ENCODE data around the gene NCR3LG1.

NCR3LG1 gene

DNA sequence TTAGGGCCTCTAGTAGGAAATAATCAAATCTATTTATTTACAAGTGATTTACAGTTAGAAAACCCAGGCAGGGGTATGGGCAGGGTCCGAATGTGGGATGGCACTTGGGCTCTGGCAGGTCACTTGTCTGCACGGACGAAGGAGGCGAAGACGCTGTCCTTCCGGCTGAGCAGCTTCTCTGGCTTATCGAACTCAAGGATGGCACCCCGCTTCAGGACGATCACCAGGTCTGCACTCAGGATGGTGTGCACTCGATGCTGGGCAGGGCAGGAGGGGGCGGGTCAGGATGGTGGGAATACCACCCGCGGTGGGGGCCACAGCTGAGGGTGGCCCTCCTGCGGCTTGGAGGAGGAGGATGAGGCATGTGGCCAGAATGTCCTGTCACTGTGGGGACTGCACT, 41.3 kb downstream of the NCR3LG1 start:
- peaks cover 19% of the 10 kb centered on the region for H3K4me1 Mint-ChIP-seq
- H3K9me3 Mint-ChIP-seq = no peaks in the 10 kb centered on the region
- H3K27ac Mint-ChIP-seq = no peak overlapping the region
- H3K27me3 Mint-ChIP-seq = no peaks in the 10 kb centered on the region
- DNase-seq (ENCODE audit: low spot score in 2 of 2) = no peak
- H3K4me3 Mint-ChIP-seq = no peak overlapping the region
- no peaks in the 10 kb centered on the region for H3K36me3 Mint-ChIP-seq
- ATAC-seq (ENCODE audit: low read depth) = no peak

DNA sequence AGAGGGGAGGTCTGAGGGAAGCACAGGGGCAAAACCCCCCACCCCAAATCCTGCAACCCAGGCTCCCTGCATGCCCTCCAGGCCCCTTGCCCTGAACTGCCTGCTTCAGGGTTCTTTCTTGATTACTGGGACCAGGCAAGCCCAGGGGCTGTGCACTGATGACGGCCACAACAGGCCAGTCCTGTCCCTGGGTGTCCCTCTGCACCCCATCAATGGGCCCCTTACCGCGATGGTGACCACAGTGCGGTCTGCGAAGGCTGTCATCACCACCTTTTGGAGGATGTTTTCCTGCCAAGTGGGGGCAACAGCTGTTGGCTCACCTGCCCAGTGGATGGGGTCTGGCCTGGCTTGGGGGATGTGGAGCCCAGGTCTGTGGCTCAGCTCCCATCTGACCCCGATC, 41.9 kb downstream of the NCR3LG1 start:
- H3K4me3 Mint-ChIP-seq = no peak overlapping the region
- no peaks in the 10 kb centered on the region for H3K36me3 Mint-ChIP-seq
- no peaks in the 10 kb centered on the region for H3K9me3 Mint-ChIP-seq
- ATAC-seq (ENCODE audit: low read depth) (no peak), DNase-seq (ENCODE audit: low spot score in 2 of 2) (no peak)
- H3K27ac Mint-ChIP-seq = no peak overlapping the region
- peaks cover 19% of the 10 kb centered on the region for H3K4me1 Mint-ChIP-seq
- H3K27me3 Mint-ChIP-seq = no peaks in the 10 kb centered on the region

DNA sequence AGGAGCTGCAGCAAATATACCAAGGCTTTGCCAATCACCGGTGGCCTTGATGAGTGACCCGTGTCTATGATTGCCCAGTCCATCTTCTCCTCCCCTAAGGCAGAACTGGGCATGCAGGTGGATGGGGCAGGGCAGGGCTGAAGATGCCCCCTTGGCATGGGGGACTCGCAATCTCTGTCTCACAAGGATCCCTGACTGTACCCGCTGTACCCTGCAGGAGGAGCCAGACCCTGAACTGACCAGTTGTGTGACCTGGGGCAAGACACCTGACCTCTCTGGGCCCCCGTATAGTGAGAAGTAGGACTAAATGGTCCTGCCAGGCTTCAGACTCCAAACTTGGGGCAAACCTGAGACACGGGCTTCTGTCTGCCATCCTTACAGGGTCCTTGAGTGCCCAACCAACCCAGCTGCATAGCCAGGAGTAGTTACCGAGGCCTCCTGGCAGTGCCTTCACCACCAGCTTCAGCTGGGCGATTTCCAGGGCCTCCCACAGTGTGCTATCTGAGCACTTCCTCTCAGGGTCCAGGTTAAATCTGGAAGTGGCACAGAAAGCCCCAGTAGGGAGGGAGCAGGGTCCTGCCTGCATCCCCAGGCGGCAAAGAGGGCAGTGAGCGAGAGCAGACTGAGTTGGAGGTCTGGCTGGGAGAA, 43.3 kb downstream of the NCR3LG1 start:
- no peaks in the 10 kb centered on the region for H3K36me3 Mint-ChIP-seq
- DNase-seq (ENCODE audit: low spot score in 2 of 2) = no peak
- ATAC-seq (ENCODE audit: low read depth) = no peak
- no peaks in the 10 kb centered on the region for H3K27me3 Mint-ChIP-seq
- no peak overlapping the region for H3K4me3 Mint-ChIP-seq
- peaks cover 17% of the 10 kb centered on the region for H3K4me1 Mint-ChIP-seq
- no peaks in the 10 kb centered on the region for H3K9me3 Mint-ChIP-seq
- H3K27ac Mint-ChIP-seq = no peak overlapping the region

DNA sequence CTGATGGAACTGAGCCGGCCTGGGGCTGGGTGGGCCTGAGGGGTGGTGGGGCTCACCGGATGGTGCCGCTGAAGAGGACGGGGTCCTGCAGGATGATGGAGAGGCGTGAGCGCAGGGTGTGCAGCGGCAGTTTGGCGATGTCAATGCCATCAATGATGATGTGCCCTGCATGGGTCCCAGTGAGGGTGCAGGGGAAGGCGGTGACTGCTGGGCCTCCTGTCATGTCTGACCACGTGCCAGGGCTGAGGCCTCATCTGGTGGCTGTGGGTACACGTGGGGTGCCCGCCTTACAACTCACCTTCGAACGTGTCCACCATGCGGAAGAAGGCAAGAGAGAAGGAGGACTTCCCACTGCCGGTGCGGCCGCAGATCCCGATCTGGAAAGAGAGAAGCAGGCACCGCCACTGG, 44.0 kb downstream of the NCR3LG1 start:
- Mint-ChIP-seq H3K9me3 (no peaks in the 10 kb centered on the region), H3K27ac (no peak overlapping the region), H3K4me3 (no peak overlapping the region), H3K36me3 (no peaks in the 10 kb centered on the region), H3K27me3 (no peaks in the 10 kb centered on the region), H3K4me1 (peaks cover 16% of the 10 kb centered on the region)
- no peak for DNase-seq (ENCODE audit: low spot score in 2 of 2)
- ATAC-seq (ENCODE audit: low read depth) = no peak

DNA sequence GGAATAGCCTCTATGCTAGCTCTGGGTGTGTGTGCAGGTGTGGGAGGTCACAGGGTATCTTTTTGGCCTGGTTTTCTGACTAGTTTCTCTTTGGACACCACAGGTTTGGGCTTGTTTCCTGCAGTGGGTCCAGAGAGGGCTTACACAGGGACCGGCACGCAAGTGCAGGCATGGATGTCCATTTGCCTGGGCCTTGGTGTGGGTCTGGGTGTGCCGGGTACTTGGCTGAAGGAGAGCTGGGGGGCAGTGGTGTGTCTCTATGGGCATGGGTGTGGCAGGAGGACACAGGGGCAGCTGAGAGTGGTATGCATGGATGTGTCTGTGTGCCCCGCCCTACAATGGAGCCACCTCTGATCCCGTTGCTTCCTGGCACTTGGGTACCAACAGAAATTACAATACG, 44.4 kb downstream of the NCR3LG1 start:
- DNase-seq (ENCODE audit: low spot score in 2 of 2) = no peak
- Mint-ChIP-seq H3K4me1 (peaks cover 20% of the 10 kb centered on the region), H3K36me3 (no peaks in the 10 kb centered on the region), H3K27ac (no peak overlapping the region), H3K4me3 (no peak overlapping the region), H3K27me3 (no peaks in the 10 kb centered on the region), H3K9me3 (no peaks in the 10 kb centered on the region)
- ATAC-seq (ENCODE audit: low read depth) = no peak

DNA sequence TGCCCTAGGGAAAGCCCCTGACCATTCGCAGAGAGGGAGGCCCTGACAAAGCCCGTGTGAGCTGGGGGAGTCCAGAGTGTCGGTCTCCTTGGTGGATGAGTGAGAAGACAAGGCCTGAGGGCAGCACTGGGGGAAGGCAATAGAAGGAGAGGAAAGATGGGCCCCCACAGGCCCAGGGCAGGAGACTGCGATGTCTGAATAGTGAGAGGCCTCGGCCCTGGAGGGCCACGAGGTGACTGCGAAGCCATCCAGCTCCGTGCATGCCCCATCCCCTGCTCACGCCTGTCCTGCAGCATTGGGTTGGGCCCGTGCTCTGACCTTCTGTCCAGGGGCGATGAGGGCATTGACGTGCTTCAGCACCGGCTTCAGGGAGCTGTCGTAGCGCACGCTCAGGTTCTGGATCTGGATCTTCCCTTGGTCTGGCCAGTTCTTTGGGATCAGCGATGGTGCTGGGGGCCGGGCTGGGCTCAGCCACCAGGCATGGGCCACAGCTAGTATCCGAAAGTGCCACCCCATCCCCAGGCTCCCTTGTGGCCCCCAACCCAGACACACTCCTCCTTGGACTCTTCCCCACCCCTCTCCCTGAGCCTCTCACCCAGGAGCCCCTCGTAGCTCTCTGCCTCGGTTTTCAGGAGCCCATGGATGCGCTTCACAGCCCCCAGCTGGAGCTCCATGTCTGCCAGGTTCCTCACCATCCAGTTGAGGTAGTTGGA, 45.2 kb downstream of the NCR3LG1 start:
- Mint-ChIP-seq H3K4me1 (peaks cover 15% of the 10 kb centered on the region), H3K27me3 (no peaks in the 10 kb centered on the region), H3K4me3 (no peak overlapping the region), H3K36me3 (no peaks in the 10 kb centered on the region), H3K9me3 (no peaks in the 10 kb centered on the region), H3K27ac (no peak overlapping the region)
- DNase-seq (ENCODE audit: low spot score in 2 of 2) = no peak
- no peak for ATAC-seq (ENCODE audit: low read depth)

DNA sequence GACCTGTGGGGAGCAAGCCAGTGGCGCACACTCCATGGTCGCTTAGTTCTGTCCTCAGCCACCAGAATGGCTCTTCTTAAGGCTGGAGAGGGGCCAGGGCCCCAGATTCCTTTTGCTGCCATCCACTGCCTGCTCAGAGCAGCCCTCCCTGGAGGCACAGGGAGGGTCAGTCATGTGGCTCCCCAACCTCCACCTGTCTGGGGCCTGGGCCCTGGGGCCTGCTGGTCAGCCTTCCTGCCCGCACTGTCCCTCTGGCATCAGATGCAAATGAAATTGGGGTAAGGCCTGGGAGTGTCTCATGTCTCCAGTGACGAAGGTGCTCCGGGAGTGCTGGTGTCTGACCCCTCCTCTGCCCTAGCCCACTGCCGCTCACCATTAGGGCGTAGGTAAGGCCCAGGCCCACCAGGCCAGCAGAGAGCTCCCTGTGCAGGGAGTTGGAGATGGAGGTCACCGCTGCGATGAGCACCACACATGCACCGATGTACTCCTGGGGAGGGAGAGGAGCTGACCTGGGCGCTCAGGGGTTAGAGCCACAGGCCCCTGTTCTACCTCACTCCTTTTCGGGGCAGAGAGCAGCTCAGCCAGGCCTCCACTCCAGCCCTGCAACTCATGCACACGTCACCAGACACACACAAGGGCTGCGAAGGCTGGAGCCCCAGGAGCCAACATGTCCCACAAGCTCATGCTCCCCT, 45.9 kb downstream of the NCR3LG1 start:
- Mint-ChIP-seq H3K27ac (no peak overlapping the region), H3K36me3 (no peaks in the 10 kb centered on the region)
- no peak for DNase-seq (ENCODE audit: low spot score in 2 of 2)

DNA sequence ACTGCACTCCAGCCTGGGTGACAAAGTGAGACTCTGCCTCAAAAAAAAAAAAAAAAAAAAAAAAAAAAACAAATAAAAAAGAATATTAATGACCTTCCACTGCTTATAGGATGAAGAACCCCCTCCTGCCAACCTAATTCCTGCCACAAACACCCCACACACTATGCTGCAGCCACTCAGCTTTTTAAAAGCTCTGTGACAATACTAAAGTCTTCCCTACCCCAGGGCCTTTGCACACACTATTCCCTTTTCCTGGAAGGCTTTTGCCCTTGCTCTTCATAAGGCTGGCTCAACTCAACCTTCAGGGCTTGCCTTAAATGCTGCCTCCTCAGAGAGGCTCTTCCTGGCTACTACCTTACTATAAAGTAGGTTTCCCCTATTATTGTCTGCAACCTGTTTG, 47.6 kb downstream of the NCR3LG1 start:
- ATAC-seq (ENCODE audit: low read depth) (no peak), DNase-seq (ENCODE audit: low spot score in 2 of 2) (no peak)
- Mint-ChIP-seq H3K36me3 (no peaks in the 10 kb centered on the region), H3K27me3 (no peaks in the 10 kb centered on the region), H3K4me3 (no peak overlapping the region), H3K4me1 (peaks cover 13% of the 10 kb centered on the region), H3K27ac (peak overlapping the region; percentile 48), H3K9me3 (no peaks in the 10 kb centered on the region)

More for the DNA sequence above, 45.9 kb downstream of the NCR3LG1 start:
- peaks cover 13% of the 10 kb centered on the region for H3K4me1 Mint-ChIP-seq
- H3K27me3 Mint-ChIP-seq = no peaks in the 10 kb centered on the region
- H3K9me3 Mint-ChIP-seq = no peaks in the 10 kb centered on the region
- no peak for ATAC-seq (ENCODE audit: low read depth)
- no peak overlapping the region for H3K4me3 Mint-ChIP-seq

DNA sequence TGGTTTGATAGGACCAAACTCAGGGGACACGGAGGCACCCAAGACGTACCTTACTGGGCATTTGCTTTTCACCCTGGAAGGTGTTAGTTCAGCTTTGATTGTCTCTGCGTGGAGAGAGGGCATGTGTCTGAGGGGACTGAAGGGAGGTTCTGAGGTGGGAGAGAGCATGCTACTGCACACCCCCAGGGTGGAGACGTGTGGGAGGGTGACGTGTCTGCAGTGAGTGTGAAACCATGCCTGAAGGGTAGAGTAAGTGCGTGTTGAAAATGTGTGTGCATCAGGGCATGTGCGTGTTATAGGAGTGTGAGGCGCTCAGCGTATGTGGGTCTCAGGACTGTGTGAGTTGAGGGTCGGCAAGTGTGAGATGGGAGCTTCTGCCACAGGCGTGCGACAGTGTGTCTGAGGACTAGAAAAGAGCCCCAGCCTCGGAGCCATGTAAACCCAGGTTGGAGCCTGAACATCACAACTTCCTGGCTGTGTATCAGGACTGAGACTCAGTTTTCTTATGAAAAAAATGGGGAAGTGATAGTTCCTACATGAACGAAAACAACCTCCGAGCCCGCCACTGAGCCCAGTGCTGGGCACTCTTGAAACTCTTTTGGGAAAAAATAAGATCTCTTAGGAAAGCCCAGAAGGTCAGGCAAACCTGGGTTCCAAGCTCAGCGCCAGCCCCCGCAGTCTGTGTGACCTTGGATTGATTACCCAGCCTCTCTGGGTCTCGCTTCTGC, 48.6 kb downstream of the NCR3LG1 start:
- no peaks in the 10 kb centered on the region for H3K27me3 Mint-ChIP-seq
- peak overlapping the region; percentile 53 for H3K4me3 Mint-ChIP-seq
- DNase-seq (ENCODE audit: low spot score in 2 of 2) (no peak), ATAC-seq (ENCODE audit: low read depth) (peak; percentile 80)
- no peaks in the 10 kb centered on the region for H3K36me3 Mint-ChIP-seq
- H3K27ac Mint-ChIP-seq = peak overlapping the region; percentile 48
- H3K4me1 Mint-ChIP-seq = peaks cover 13% of the 10 kb centered on the region
- H3K9me3 Mint-ChIP-seq = no peaks in the 10 kb centered on the region

DNA sequence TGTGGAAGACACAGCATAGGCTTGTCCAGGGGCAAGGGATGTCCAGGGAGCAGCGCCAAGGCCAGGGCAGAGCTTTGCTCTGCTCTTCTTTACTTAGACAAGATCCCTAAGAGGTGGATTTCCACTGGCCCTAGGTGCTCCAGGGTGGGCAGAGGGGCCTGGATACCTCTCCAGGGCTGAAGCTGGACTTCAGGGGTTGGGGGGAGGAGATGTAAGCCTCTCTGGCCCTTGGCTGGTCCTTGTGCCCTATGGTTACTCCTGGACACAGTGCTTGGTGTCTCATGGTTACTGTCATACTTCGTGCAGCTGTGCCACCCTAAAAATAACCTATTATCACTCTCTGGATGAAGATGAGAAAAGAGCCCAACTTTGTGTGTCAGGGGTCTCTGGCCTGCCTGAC, 49.7 kb downstream of the NCR3LG1 start:
- DNase-seq (ENCODE audit: low spot score in 2 of 2) (no peak), ATAC-seq (ENCODE audit: low read depth) (no peak)
- Mint-ChIP-seq H3K4me3 (no peak overlapping the region), H3K4me1 (peaks cover 13% of the 10 kb centered on the region), H3K9me3 (no peaks in the 10 kb centered on the region), H3K36me3 (no peaks in the 10 kb centered on the region), H3K27ac (peak overlapping the region; percentile 48), H3K27me3 (no peaks in the 10 kb centered on the region)

DNA sequence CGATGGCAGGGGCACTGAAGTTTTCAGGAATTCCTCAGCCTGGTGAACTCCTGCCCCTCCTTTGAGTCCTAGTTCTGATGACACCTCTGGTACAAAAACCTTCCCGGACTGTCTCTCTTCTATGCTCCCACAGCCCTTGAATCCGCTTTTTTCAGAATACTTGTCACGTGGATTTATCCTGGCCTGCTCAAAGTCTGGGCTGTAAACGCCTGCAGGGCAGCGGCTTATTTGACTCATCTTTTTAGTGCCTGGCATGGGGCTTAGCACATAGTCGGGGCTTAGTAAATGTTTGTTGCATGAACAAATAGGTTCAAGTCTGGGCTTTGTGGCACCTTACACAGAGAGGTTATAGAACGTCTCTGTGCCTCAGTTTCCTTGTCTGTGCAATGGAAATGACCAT, 50.2 kb downstream of the NCR3LG1 start:
- Mint-ChIP-seq H3K4me1 (peaks cover 13% of the 10 kb centered on the region), H3K27ac (no peak overlapping the region), H3K9me3 (no peaks in the 10 kb centered on the region), H3K36me3 (no peaks in the 10 kb centered on the region), H3K27me3 (no peaks in the 10 kb centered on the region), H3K4me3 (no peak overlapping the region)
- no peak for ATAC-seq (ENCODE audit: low read depth)
- DNase-seq (ENCODE audit: low spot score in 2 of 2) = no peak

DNA sequence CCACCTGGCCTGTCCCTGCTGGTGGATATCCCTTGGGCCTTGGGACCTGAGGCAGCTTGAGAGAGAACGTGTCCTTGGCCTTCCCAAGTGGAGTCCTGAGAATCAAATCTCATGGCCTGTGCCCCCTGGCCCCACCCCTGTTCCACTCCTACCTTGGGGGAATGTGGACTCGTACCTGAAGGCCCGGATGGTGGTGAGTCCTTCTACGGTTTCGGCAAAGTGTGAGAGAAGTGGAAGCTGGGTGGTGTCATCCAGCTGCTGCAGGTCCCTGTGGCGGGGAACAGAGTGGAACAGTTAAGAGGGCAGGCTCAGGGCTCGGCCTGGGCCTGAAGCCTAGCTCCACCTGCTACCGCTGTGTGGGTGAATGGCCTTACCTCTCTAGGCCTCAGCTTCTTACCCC, 50.9 kb downstream of the NCR3LG1 start:
- Mint-ChIP-seq H3K4me3 (no peak overlapping the region), H3K36me3 (no peaks in the 10 kb centered on the region), H3K4me1 (peaks cover 13% of the 10 kb centered on the region), H3K27me3 (no peaks in the 10 kb centered on the region), H3K27ac (no peak overlapping the region), H3K9me3 (no peaks in the 10 kb centered on the region)
- ATAC-seq (ENCODE audit: low read depth) (no peak), DNase-seq (ENCODE audit: low spot score in 2 of 2) (no peak)

DNA sequence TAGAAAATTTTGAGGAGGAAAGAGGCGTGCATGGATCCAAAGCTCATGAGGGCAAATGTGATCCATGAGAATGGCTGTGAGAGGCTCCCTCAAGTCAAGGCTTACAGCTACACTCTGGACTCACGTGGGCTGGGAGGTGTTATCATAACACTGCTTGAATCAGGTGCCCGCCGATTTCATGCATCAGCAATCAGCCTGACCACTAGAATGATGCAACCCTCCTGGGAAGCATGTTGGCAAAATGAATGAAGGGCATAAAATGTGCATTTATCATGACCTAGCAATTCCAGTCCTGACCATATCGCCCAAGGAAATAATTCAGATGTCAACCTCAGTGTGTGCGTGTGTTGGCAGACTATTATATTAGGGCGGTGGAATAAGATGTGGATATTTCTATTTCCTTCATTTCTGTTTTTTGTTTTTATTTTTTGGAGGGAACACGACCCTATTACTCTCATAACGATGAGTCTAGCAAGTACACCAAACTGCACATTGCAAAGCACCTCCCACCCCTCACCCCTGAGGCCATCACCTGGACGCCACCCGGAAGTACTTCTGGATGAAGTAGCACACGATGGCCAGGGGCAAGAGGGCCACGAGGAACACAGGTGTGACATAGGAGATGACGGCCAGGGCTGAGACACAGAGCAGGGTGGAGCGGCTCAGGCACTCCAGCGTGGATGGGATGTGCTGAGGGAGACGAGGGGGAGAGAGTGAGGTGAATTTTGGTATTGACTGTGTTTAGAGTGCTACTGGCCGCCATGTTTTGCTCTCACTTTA, 52.6 kb downstream of the NCR3LG1 start:
- no peak for ATAC-seq (ENCODE audit: low read depth)
- H3K27me3 Mint-ChIP-seq = no peaks in the 10 kb centered on the region
- no peak overlapping the region for H3K27ac Mint-ChIP-seq
- peaks cover 13% of the 10 kb centered on the region for H3K4me1 Mint-ChIP-seq
- H3K4me3 Mint-ChIP-seq = no peak overlapping the region
- no peak for DNase-seq (ENCODE audit: low spot score in 2 of 2)
- H3K9me3 Mint-ChIP-seq = no peaks in the 10 kb centered on the region
- H3K36me3 Mint-ChIP-seq = no peaks in the 10 kb centered on the region
